Stimulated activated naive CD8-positive, alpha-beta T cell treated with anti-CD3 and anti-CD28 coated beads, Interleukin-15, Interleukin-2, amounts not matched to agents 100 U/mL and 50 U/mL, for 24 hours (primary cell): Measurements from ENCODE around the gene COL6A6.

ENCODE experiments used
- ATAC-seq: fragments of 150-1000 bp; cut with Tn5 transposase; one replicate; pipeline ENCODE4 v1.10.0; 2021
- DNase-seq: peaks from one replicate; pipeline ENCODE4 v3.0.0; 2021

Gene COL6A6

GRCh38 chr3:130516645-130517512 is at the start of gene COL6A6:
COL6A6 (plus strand) TSS chr3:130517177; CDS start chr3:130560365, 43,188 bp downstream.
- DNase-seq (no peak), ATAC-seq (no peak)

- DNase-seq = no peak
Observed at GRCh38 chr3:130468311-130468710, 48.7 kb upstream of the COL6A6 start.

GRCh38 chr3:130470126-130470525 is 46.9 kb upstream of the COL6A6 start:
- no peak for DNase-seq
- no peak for ATAC-seq

More at GRCh38 chr3:130468311-130468710, 48.7 kb upstream of the COL6A6 start:
- ATAC-seq = no peak

GRCh38 chr3:130473416-130473815 is 43.6 kb upstream of the COL6A6 start:
- DNase-seq (no peak), ATAC-seq (no peak)

GRCh38 chr3:130480736-130481135 is 36.2 kb upstream of the COL6A6 start:
- no peak for ATAC-seq
- DNase-seq = no peak

- no peak for DNase-seq
- no peak for ATAC-seq
Observed at GRCh38 chr3:130488288-130488687, 28.7 kb upstream of the COL6A6 start.

GRCh38 chr3:130488769-130489450 is 28.1 kb upstream of the COL6A6 start:
- ATAC-seq = no peak
- no peak for DNase-seq

GRCh38 chr3:130490241-130490640 is 26.7 kb upstream of the COL6A6 start:
- no peak for DNase-seq

GRCh38 chr3:130491431-130491830 is 25.5 kb upstream of the COL6A6 start:
- ATAC-seq (no peak), DNase-seq (no peak)

More at GRCh38 chr3:130490241-130490640, 26.7 kb upstream of the COL6A6 start:
- ATAC-seq = no peak

GRCh38 chr3:130504701-130505100 is 12.3 kb upstream of the COL6A6 start:
- DNase-seq = no peak
- ATAC-seq = no peak

- ATAC-seq (no peak), DNase-seq (no peak)
Observed at GRCh38 chr3:130506031-130506430, 10.9 kb upstream of the COL6A6 start.

- DNase-seq = no peak
Observed at GRCh38 chr3:130507746-130508145, 9.2 kb upstream of the COL6A6 start.

GRCh38 chr3:130509008-130509407 is 8.0 kb upstream of the COL6A6 start:
- DNase-seq (no peak), ATAC-seq (no peak)

More at GRCh38 chr3:130507746-130508145, 9.2 kb upstream of the COL6A6 start:
- no peak for ATAC-seq

GRCh38 chr3:130514681-130515080 is 2.3 kb upstream of the COL6A6 start:
- no peak for DNase-seq
- ATAC-seq = no peak

GRCh38 chr3:130515755-130516154 is 1.2 kb upstream of the COL6A6 start:
- no peak for DNase-seq
- ATAC-seq = no peak

- DNase-seq (no peak), ATAC-seq (no peak)
Observed at GRCh38 chr3:130517602-130518001, 625 bp downstream of the COL6A6 start.

GRCh38 chr3:130519754-130520153 is 2.8 kb downstream of the COL6A6 start:
- ATAC-seq (no peak), DNase-seq (no peak)

- DNase-seq (no peak), ATAC-seq (no peak)
Observed at GRCh38 chr3:130522399-130522798, 5.4 kb downstream of the COL6A6 start.

GRCh38 chr3:130527426-130527825 is 10.4 kb downstream of the COL6A6 start:
- DNase-seq = no peak
- ATAC-seq = no peak

GRCh38 chr3:130528120-130528519 is 11.1 kb downstream of the COL6A6 start:
- DNase-seq = no peak
- no peak for ATAC-seq

GRCh38 chr3:130529486-130530215 is 12.7 kb downstream of the COL6A6 start:
- peak; percentile 36 for ATAC-seq
- no peak for DNase-seq

- ATAC-seq (no peak), DNase-seq (no peak)
Observed at GRCh38 chr3:130533247-130533646, 16.3 kb downstream of the COL6A6 start.
